ENCODE data around the gene AGMO. TPM values are rescaled to one million over a fixed set of nuclear protein-coding genes. Genes with fewer than 3 reads are reported as not detected.

The AGMO gene
- total and polyA plus RNA-seq, 4 donors = 21.6 to 46.6 (median 31.6) TPM

- Histone ChIP-seq H3K36me3 (ENCODE audit: control insufficient read depth in 4 of 4, insufficient read depth in 3 of 4, low read depth in 1 of 4, low read length in 3 of 4) (peaks cover 0 to 1% (median under 1%) of the 10 kb centered on the region in 4 donors), H3K9me3 (ENCODE audit: control insufficient read depth in 4 of 4, low read length in 3 of 4) (no peaks in the 10 kb centered on the region), H3K4me1 (ENCODE audit: control insufficient read depth in 4 of 4, insufficient read depth in 4 of 4, low read length in 3 of 4) (no peaks in the 10 kb centered on the region), H3K4me3 (ENCODE audit: low read depth in 1 of 3, low read length in 3 of 3) (no peak overlapping the region), H3K9ac (ENCODE audit: low read depth in 1 of 2, low read length in 2 of 2) (no peak overlapping the region), H3K27ac (ENCODE audit: low read depth in 1 of 2, low read length in 2 of 2) (no peak overlapping the region), H3K27me3 (ENCODE audit: control insufficient read depth in 4 of 4, insufficient read depth in 4 of 4, low read length in 3 of 4) (no peaks in the 10 kb centered on the region)
- no peak for TF ChIP-seq ATF3 (IDR thresholded peaks at IDR 0.05)
- no peak for TF ChIP-seq JUND (IDR thresholded peaks at IDR 0.05)
- TF ChIP-seq REST (IDR thresholded peaks at IDR 0.05) = no peak
- DNase-seq (ENCODE audit: low spot score) = no peak
- WGBS = 72% methylated on average over 1 of the region's 1 CpG
Measured at GRCh38 chr7:15345216-15345615, 216.6 kb downstream of the AGMO start.

GRCh38 chr7:15341817-15342216, 220.0 kb downstream of the AGMO start:
- no peak overlapping the region for H3K27ac ChIP-seq (ENCODE audit: low read depth in 1 of 2, low read length in 2 of 2)
- peaks cover 0 to 6% (median 2%) of the 10 kb centered on the region in 4 donors for H3K36me3 ChIP-seq (ENCODE audit: control insufficient read depth in 4 of 4, insufficient read depth in 3 of 4, low read depth in 1 of 4, low read length in 3 of 4)
- no peaks in the 10 kb centered on the region for H3K4me1 ChIP-seq (ENCODE audit: control insufficient read depth in 4 of 4, insufficient read depth in 4 of 4, low read length in 3 of 4)
- H3K9ac ChIP-seq (ENCODE audit: low read depth in 1 of 2, low read length in 2 of 2) = no peak overlapping the region
- 92% methylated on average over 4 of the region's 4 CpGs for WGBS
- TF ChIP-seq RXRA (IDR thresholded peaks at IDR 0.05) (no peak), HNF4G (IDR thresholded peaks at IDR 0.05) (no peak), EGR1 (IDR thresholded peaks at IDR 0.05; ENCODE audit: low read depth in 2 of 2) (no peak), ATF3 (IDR thresholded peaks at IDR 0.05) (no peak), JUND (IDR thresholded peaks at IDR 0.05) (no peak), RAD21 (IDR thresholded peaks at IDR 0.05) (no peak), FOXA1 (IDR thresholded peaks at IDR 0.05) (no peak), NR2F2 (IDR thresholded peaks at IDR 0.05) (no peak), GABPA (IDR thresholded peaks at IDR 0.05 in 1 of 2, conservative IDR thresholded peaks at IDR 0.05 in 1 of 2) (no peak)
- DNase-seq (ENCODE audit: low spot score) = no peak
- H3K9me3 ChIP-seq (ENCODE audit: control insufficient read depth in 4 of 4, low read length in 3 of 4) = peaks cover 2 to 7% (median 3%) of the 10 kb centered on the region in 4 donors
- H3K4me3 ChIP-seq (ENCODE audit: low read depth in 1 of 3, low read length in 3 of 3) = no peak overlapping the region
- H3K27me3 ChIP-seq (ENCODE audit: control insufficient read depth in 4 of 4, insufficient read depth in 4 of 4, low read length in 3 of 4) = no peaks in the 10 kb centered on the region

- Histone ChIP-seq H3K27me3 (ENCODE audit: control insufficient read depth in 4 of 4, insufficient read depth in 4 of 4, low read length in 3 of 4) (no peaks in the 10 kb centered on the region), H3K27ac (ENCODE audit: low read depth in 1 of 2, low read length in 2 of 2) (no peak overlapping the region)
- WGBS = 89% methylated on average over 1 of the region's 1 CpG
Measured at GRCh38 chr7:15336146-15336545, 225.7 kb downstream of the AGMO start.

More at GRCh38 chr7:15336146-15336545, 225.7 kb downstream of the AGMO start:
- TF ChIP-seq NR2F2 (IDR thresholded peaks at IDR 0.05) = no peak
- no peak for TF ChIP-seq HNF4G (IDR thresholded peaks at IDR 0.05)
- TF ChIP-seq RXRA (IDR thresholded peaks at IDR 0.05) = no peak
- no peak for TF ChIP-seq TAF1 (conservative IDR thresholded peaks at IDR 0.05)
- Histone ChIP-seq H3K4me1 (ENCODE audit: control insufficient read depth in 4 of 4, insufficient read depth in 4 of 4, low read length in 3 of 4) (no peaks in the 10 kb centered on the region), H3K9ac (ENCODE audit: low read depth in 1 of 2, low read length in 2 of 2) (no peak overlapping the region), H3K9me3 (ENCODE audit: control insufficient read depth in 4 of 4, low read length in 3 of 4) (peaks cover 2 to 7% (median 3%) of the 10 kb centered on the region in 4 donors), H3K4me3 (ENCODE audit: low read depth in 1 of 3, low read length in 3 of 3) (no peak overlapping the region), H3K36me3 (ENCODE audit: control insufficient read depth in 4 of 4, insufficient read depth in 3 of 4, low read depth in 1 of 4, low read length in 3 of 4) (peaks cover 0 to 6% (median 2%) of the 10 kb centered on the region in 4 donors)
- DNase-seq (ENCODE audit: low spot score) = no peak

Data from liver (tissue), 9 donors.